Measurements from ENCODE around the gene C8A. TPM values are rescaled to one million over a fixed set of nuclear protein-coding genes. Genes with fewer than 3 reads are reported as not detected.

Gene C8A
- total and polyA plus RNA-seq, 2 of the 13 experiments (the other 11 are each of a cell fraction or from before 2014, with no cell fraction given), result 10.5 to 15.0 TPM

- H4K20me1 ChIP-seq (ENCODE audit: insufficient read depth, low read length), result no peaks in the 10 kb centered on the region
- H3K9me3 ChIP-seq (ENCODE audit: low read length), result no peaks in the 10 kb centered on the region
- in situ Hi-C loops (cut with HindIII; ENCODE audit: extremely low pct_ligation_motif_present, low pct_unique_long_range_greater_than_20kb) (loop anchor here (5.0 kb wide), 1 partner anchor 133 kb away; no protein-coding TSS in a partner anchor), intact Hi-C loops (cut with micrococcal nuclease; ENCODE audit: unreplicated experiment) (loop anchor here (10.0 kb wide), 1 partner anchor 100 kb away; no protein-coding TSS in a partner anchor)
- peak overlapping the region; percentile 67 for H3K4me2 ChIP-seq (ENCODE audit: low read depth, low read length)
- no peaks in the 10 kb centered on the region for H3K36me3 ChIP-seq (replicated peaks in 1 of 2; ENCODE audit: control insufficient read depth in 1 of 2, insufficient read depth in 2 of 2, low read length in 2 of 2)
- peak overlapping the region; percentile 73 for H3K27ac ChIP-seq (ENCODE audit: extremely low read length, insufficient read depth, low read length)
- H3K4me3 ChIP-seq (replicated peaks in 1 of 3; ENCODE audit: insufficient read depth in 1 of 3, low read depth in 2 of 3, low read length in 3 of 3), result peak overlapping the region in 2 of 3 experiments; percentile 19 to 24; a peak in 2 of 6 replicates
- ChIA-PET POLR2A (interaction anchor here (0.6 to 4.3 kb wide), 11 partner anchors 21 to 313 kb away, joined by 3 to 50 read pairs (median 4); partner anchors contain the start of gene C8A), CTCF (ENCODE audit: low intra/inter-chr PET ratio, low total read pairs) (no interaction called here)
- BruUV-seq (replicated peaks), result no TSS peak
- no peaks in the 10 kb centered on the region for H3K27me3 ChIP-seq (ENCODE audit: control insufficient read depth in 1 of 2, insufficient read depth in 2 of 2, low read length in 2 of 2)
- DNase-seq (ENCODE audit: low spot score) (no peak), ATAC-seq (no peak), FAIRE-seq (no peak)
- no peaks in the 10 kb centered on the region for H3K79me2 ChIP-seq (ENCODE audit: insufficient read depth, low read length)
- TF ChIP-seq GLMP (CRISPR knock-in tag; IDR thresholded peaks at IDR 0.05; ENCODE audit: borderline replicate concordance) (no peak), ZFP36L1 (CRISPR knock-in tag; IDR thresholded peaks at IDR 0.05) (no peak), FLYWCH1 (CRISPR knock-in tag; IDR thresholded peaks at IDR 0.05) (no peak), GABPA (IDR thresholded peaks at IDR 0.05; ENCODE audit: low read depth, low read length) (no peak), GABPA (CRISPR knock-in tag; IDR thresholded peaks at IDR 0.05; ENCODE audit: low read depth) (no peak), DMAP1 (CRISPR knock-in tag; IDR thresholded peaks at IDR 0.05) (no peak), MTA1 (CRISPR knock-in tag; IDR thresholded peaks at IDR 0.05; ENCODE audit: borderline replicate concordance) (no peak), MTERF4 (CRISPR knock-in tag; IDR thresholded peaks at IDR 0.05) (no peak), GFI1 (CRISPR knock-in tag; IDR thresholded peaks at IDR 0.05; ENCODE audit: borderline replicate concordance) (no peak), DNMT1 (CRISPR knock-in tag; IDR thresholded peaks at IDR 0.05) (no peak), IRF2 (CRISPR knock-in tag; IDR thresholded peaks at IDR 0.05) (no peak), ZNF577 (CRISPR knock-in tag; IDR thresholded peaks at IDR 0.05; ENCODE audit: borderline replicate concordance, low read depth) (no peak), ZNF275 (CRISPR knock-in tag; IDR thresholded peaks at IDR 0.05; ENCODE audit: borderline replicate concordance) (no peak), ZNF605 (CRISPR knock-in tag; IDR thresholded peaks at IDR 0.05) (no peak), HNF4A (CRISPR knock-in tag; IDR thresholded peaks at IDR 0.05) (no peak), ZNF749 (CRISPR knock-in tag; IDR thresholded peaks at IDR 0.05; ENCODE audit: borderline replicate concordance) (no peak), ZNF552 (CRISPR knock-in tag; IDR thresholded peaks at IDR 0.05; ENCODE audit: borderline replicate concordance) (no peak)
- TF ChIP-seq, protein P1, sequence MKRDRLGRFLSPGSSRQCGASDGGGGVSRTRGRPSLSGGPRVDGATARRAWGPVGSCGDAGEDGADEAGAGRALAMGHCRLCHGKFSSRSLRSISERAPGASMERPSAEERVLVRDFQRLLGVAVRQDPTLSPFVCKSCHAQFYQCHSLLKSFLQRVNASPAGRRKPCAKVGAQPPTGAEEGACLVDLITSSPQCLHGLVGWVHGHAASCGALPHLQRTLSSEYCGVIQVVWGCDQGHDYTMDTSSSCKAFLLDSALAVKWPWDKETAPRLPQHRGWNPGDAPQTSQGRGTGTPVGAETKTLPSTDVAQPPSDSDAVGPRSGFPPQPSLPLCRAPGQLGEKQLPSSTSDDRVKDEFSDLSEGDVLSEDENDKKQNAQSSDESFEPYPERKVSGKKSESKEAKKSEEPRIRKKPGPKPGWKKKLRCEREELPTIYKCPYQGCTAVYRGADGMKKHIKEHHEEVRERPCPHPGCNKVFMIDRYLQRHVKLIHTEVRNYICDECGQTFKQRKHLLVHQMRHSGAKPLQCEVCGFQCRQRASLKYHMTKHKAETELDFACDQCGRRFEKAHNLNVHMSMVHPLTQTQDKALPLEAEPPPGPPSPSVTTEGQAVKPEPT (CRISPR knock-in tag; IDR thresholded peaks at IDR 0.05; ENCODE audit: low read depth), result no peak
- TF ChIP-seq, protein P2, sequence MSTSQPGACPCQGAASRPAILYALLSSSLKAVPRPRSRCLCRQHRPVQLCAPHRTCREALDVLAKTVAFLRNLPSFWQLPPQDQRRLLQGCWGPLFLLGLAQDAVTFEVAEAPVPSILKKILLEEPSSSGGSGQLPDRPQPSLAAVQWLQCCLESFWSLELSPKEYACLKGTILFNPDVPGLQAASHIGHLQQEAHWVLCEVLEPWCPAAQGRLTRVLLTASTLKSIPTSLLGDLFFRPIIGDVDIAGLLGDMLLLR (CRISPR knock-in tag; IDR thresholded peaks at IDR 0.05), result no peak
- peaks cover 64% of the 10 kb centered on the region for H3K4me1 ChIP-seq (ENCODE audit: insufficient read depth, low read length)
- 85% methylated on average over 3 of the region's 3 CpGs for WGBS (ENCODE audit: low lambda C conversion rate)
- H3K9ac ChIP-seq (ENCODE audit: insufficient read depth, low read depth, low read length), result peak overlapping the region; percentile 21; the same call in 1 of the 2 replicates
- no peak overlapping the region for H2AFZ ChIP-seq (ENCODE audit: low read length)
Measured at GRCh38 chr1:56965191-56965590, 110.6 kb downstream of the C8A start.

Data from HepG2 (cell line).